ENCODE data around the gene LDB3. TPM values are rescaled to one million over a fixed set of nuclear protein-coding genes. Genes with fewer than 3 reads are reported as not detected.
A peak's percentile ranks its signal among the peaks of the same experiment; 100 is the strongest.

Gene LDB3
- total RNA-seq, 2 donors from 2014 or later, result 0.11 to 0.35 TPM

- H3K9me3 Mint-ChIP-seq, result no peaks in the 10 kb centered on the region
- H3K36me3 Mint-ChIP-seq (ENCODE audit: low read depth), result peaks cover 1% of the 10 kb centered on the region
- H3K36me3 ChIP-seq (ENCODE audit: control insufficient read depth, insufficient read depth, low read length), result no peaks in the 10 kb centered on the region
- no peaks in the 10 kb centered on the region for H3K27me3 Mint-ChIP-seq (ENCODE audit: insufficient read depth)
- H3K4me1 Mint-ChIP-seq, result peaks cover 40% of the 10 kb centered on the region
- peak overlapping the region; percentile 18 for H3K27ac Mint-ChIP-seq
- no peak overlapping the region for H3K27ac ChIP-seq (ENCODE audit: low read depth, low read length)
- TF ChIP-seq, protein P1, sequence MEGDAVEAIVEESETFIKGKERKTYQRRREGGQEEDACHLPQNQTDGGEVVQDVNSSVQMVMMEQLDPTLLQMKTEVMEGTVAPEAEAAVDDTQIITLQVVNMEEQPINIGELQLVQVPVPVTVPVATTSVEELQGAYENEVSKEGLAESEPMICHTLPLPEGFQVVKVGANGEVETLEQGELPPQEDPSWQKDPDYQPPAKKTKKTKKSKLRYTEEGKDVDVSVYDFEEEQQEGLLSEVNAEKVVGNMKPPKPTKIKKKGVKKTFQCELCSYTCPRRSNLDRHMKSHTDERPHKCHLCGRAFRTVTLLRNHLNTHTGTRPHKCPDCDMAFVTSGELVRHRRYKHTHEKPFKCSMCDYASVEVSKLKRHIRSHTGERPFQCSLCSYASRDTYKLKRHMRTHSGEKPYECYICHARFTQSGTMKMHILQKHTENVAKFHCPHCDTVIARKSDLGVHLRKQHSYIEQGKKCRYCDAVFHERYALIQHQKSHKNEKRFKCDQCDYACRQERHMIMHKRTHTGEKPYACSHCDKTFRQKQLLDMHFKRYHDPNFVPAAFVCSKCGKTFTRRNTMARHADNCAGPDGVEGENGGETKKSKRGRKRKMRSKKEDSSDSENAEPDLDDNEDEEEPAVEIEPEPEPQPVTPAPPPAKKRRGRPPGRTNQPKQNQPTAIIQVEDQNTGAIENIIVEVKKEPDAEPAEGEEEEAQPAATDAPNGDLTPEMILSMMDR (conservative IDR thresholded peaks at IDR 0.05), result no peak
- H3K9me3 ChIP-seq (ENCODE audit: control insufficient read depth, low read length), result no peaks in the 10 kb centered on the region
- WGBS, 2 experiments (ENCODE audit: insufficient coverage in 1 of 2, insufficient read length in 1 of 2), result 75 to 86% methylated on average over 1 of the region's 2 CpGs
- peak; percentile 50 for DNase-seq
- no peak overlapping the region for H3K9ac ChIP-seq (ENCODE audit: extremely low read depth, low read length, poor library complexity, severe bottlenecking)
- H3K27me3 ChIP-seq (ENCODE audit: control insufficient read depth, insufficient read depth, low read length, poor library complexity, severe bottlenecking), result no peaks in the 10 kb centered on the region
- H3K4me3 Mint-ChIP-seq, result no peak overlapping the region
- H3K4me1 ChIP-seq (ENCODE audit: control insufficient read depth, insufficient read depth, low read length), result peaks cover 6% of the 10 kb centered on the region
- H3K4me3 ChIP-seq (ENCODE audit: low read length), result no peak overlapping the region
Observed at GRCh38 chr10:86770412-86770960, 102.2 kb downstream of the LDB3 start.

DNA sequence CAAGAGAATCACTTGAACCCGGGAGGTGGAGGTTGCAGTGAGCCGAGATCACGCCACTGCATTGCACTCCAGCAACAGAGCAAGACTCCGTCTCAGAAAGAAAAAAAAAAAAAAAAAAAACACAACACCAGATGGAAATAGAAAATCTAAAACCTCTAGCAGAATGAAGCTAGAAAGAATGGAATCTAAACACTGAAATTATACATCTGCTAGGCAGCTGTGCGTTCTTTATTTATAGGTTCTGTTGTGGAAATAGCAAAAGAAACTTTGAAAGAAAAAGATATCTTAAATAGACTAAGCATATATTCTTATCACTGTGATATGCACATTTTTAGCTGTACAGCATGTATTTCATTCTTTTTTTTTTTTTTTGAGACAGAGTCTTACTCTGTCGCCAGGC lies 105.2 kb downstream of the LDB3 start:
- H3K36me3 ChIP-seq (ENCODE audit: control insufficient read depth, insufficient read depth, low read length), result peaks cover 5% of the 10 kb centered on the region
- H3K4me3 ChIP-seq (ENCODE audit: low read length), result no peak overlapping the region
- H3K36me3 Mint-ChIP-seq (ENCODE audit: low read depth), result peaks cover 5% of the 10 kb centered on the region
- no peak for DNase-seq
- peaks cover 35% of the 10 kb centered on the region for H3K4me1 Mint-ChIP-seq
- no peaks in the 10 kb centered on the region for H3K27me3 ChIP-seq (ENCODE audit: control insufficient read depth, insufficient read depth, low read length, poor library complexity, severe bottlenecking)
- no peaks in the 10 kb centered on the region for H3K9me3 Mint-ChIP-seq
- peaks cover 9% of the 10 kb centered on the region for H3K4me1 ChIP-seq (ENCODE audit: control insufficient read depth, insufficient read depth, low read length)
- H3K27ac Mint-ChIP-seq, result no peak overlapping the region
- no peaks in the 10 kb centered on the region for H3K27me3 Mint-ChIP-seq (ENCODE audit: insufficient read depth)
- TF ChIP-seq, protein P1 (conservative IDR thresholded peaks at IDR 0.05), result no peak
- WGBS, 2 experiments (ENCODE audit: insufficient coverage in 1 of 2, insufficient read length in 1 of 2), result 96% methylated on average over 5 of the region's 6 CpGs; no CpG with 5 or more reads in 1 of the 2 experiments
- H3K9me3 ChIP-seq (ENCODE audit: control insufficient read depth, low read length), result no peaks in the 10 kb centered on the region
- no peak overlapping the region for H3K27ac ChIP-seq (ENCODE audit: low read depth, low read length)
- H3K9ac ChIP-seq (ENCODE audit: extremely low read depth, low read length, poor library complexity, severe bottlenecking), result no peak overlapping the region
- no peak overlapping the region for H3K4me3 Mint-ChIP-seq

DNA sequence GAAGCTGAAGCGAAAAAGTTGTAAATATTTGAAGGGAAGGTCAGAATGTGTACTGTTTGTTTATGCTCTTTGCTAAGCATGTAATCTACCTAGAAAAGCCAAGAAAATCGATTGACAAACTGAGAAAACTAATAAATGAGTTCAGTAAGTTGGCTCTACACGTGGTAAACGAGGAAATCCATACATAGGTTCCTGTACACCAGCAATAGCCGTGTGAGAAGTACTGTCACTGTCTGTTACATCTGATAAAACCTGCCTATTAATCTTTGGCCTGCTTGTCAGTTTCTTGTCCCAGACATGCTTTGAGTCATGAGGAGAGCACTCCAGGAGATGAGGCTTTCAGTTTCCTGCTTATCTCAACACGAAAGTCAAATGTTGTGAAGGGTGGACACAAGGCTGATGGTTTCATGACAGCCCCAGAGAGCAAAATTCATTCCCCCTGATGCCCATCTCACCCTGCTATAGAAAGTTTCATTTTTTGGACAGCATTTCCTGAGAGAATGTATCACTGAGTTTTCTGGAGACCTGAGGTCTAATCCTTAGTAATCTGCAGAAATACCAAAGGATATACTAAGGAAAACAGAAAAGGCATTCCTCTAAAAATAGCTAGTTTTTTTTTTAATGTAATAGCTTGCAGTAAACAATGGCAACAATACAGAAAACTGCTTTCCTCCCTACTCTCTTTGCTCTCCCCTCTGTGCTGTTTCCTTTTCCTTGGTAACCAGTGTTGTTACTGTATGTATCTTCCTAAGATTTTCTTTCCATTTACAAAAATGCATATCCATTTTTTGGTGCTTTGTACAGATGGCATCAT lies 107.0 kb downstream of the LDB3 start:
- 69 to 74% methylated on average over 6 of the region's 6 CpGs for WGBS, 2 experiments (ENCODE audit: insufficient coverage in 1 of 2, insufficient read length in 1 of 2)
- Mint-ChIP-seq H3K4me3 (no peak overlapping the region), H3K36me3 (ENCODE audit: low read depth) (peaks cover 20% of the 10 kb centered on the region), H3K27ac (peak overlapping the region; percentile 42), H3K4me1 (peaks cover 19% of the 10 kb centered on the region), H3K27me3 (ENCODE audit: insufficient read depth) (no peaks in the 10 kb centered on the region), H3K9me3 (no peaks in the 10 kb centered on the region)
- Histone ChIP-seq H3K36me3 (ENCODE audit: control insufficient read depth, insufficient read depth, low read length) (peaks cover 18% of the 10 kb centered on the region), H3K4me1 (ENCODE audit: control insufficient read depth, insufficient read depth, low read length) (peaks cover 9% of the 10 kb centered on the region), H3K9ac (ENCODE audit: extremely low read depth, low read length, poor library complexity, severe bottlenecking) (no peak overlapping the region), H3K4me3 (ENCODE audit: low read length) (no peak overlapping the region), H3K27me3 (ENCODE audit: control insufficient read depth, insufficient read depth, low read length, poor library complexity, severe bottlenecking) (no peaks in the 10 kb centered on the region), H3K27ac (ENCODE audit: low read depth, low read length) (peak overlapping the region; percentile 25), H3K9me3 (ENCODE audit: control insufficient read depth, low read length) (peaks cover 6% of the 10 kb centered on the region)
- TF ChIP-seq, protein P1 (conservative IDR thresholded peaks at IDR 0.05), result no peak
- DNase-seq, result no peak
